H1 (cell line): Measurements from ENCODE around the gene INTU. TPM values are rescaled to one million over a fixed set of nuclear protein-coding genes. Genes with fewer than 3 reads are reported as not detected.

Experiments used
- CBX8 ChIP-seq: fragments of 300-800, 300-1000 bp; sonication (generic); IDR thresholded peaks from 2 replicates; pipeline ENCODE4 v1.7.1; 2016; ENCODE audit warnings: low read depth, low read length, borderline replicate concordance
- CEBPB ChIP-seq: IDR thresholded peaks from 2 replicates; pipeline ENCODE4 v1.6.1; 2012; ENCODE audit warnings: low read depth, low read length
- FOSL1 ChIP-seq: IDR thresholded peaks from 2 replicates; pipeline ENCODE4 v1.6.1; 2011; ENCODE audit warnings: mild to moderate bottlenecking, low read depth, low read length, moderate library complexity; ENCODE audit not compliant: insufficient read depth
- JUND ChIP-seq: IDR thresholded peaks from 2 replicates; pipeline ENCODE4 v1.6.1; 2011; ENCODE audit warnings: mild to moderate bottlenecking, improper control_type of control experiment, low read length
- KDM1A ChIP-seq: fragments of 200-600, 300-600 bp; sonication (generic); IDR thresholded peaks from 2 replicates; pipeline ENCODE4 v1.7.1; 2016; ENCODE audit warnings: mild to moderate bottlenecking, low read length, borderline replicate concordance
- KDM4A ChIP-seq: IDR thresholded peaks from one replicate; pipeline ENCODE4 v1.7.1; 2012; ENCODE audit warnings: low read depth, mild to moderate bottlenecking, moderate library complexity, low read length, inconsistent platforms; ENCODE audit not compliant: severe bottlenecking
- MAFK ChIP-seq: IDR thresholded peaks from 2 replicates; pipeline ENCODE4 v1.6.1; 2012; ENCODE audit warnings: low read depth, mild to moderate bottlenecking, improper control_type of control experiment, low read length
- SIX5 ChIP-seq: IDR thresholded peaks from 2 replicates; pipeline ENCODE4 v1.6.1; 2011; ENCODE audit warnings: mild to moderate bottlenecking, low read depth, low read length
- ZNF274 ChIP-seq: IDR thresholded peaks from 2 replicates; pipeline ENCODE4 v1.7.0; 2012; ENCODE audit warnings: low read length, borderline replicate concordance; ENCODE audit errors: extremely low read depth
- polyA plus RNA-seq, 7 experiments: library from polyadenylated mRNA; depleted of rRNA in 3 of 7; stranded (reverse) in 5 of 7; unstranded in 2 of 7; fragments of >200 nt in 5 of 7; fragments of 200-250 nt in 2 of 7; gene quantifications; 1 replicate in 5 of 7; 2 replicates in 1 of 7; 4 replicates in 1 of 7; pipeline versions ENCODE4 v1.2.1 to v1.2.3, GENCODE V29; 2011 to 2013; ENCODE audit warnings: missing spikeins in 2 of 7, mixed read lengths in 2 of 7
- total RNA-seq: library from RNA; stranded (reverse); fragmentation: NEBNext Ultra II Directional; extraction: Animal tissue kit (Norgen Biotek cat#: 25700); gene quantifications from 2 replicates; pipeline ENCODE4 v1.2.1, GENCODE V29; 2021
- TF ChIP-seq, protein P1 (sequence below): fragments of 300-600 bp; sonication (generic); IDR thresholded peaks from 2 replicates; pipeline ENCODE4 v1.7.1; 2012; ENCODE audit warnings: low read length, moderate library complexity, mild to moderate bottlenecking, inconsistent platforms; ENCODE audit not compliant: insufficient replicate concordance
- TF ChIP-seq, protein P2 (sequence below): IDR thresholded peaks from 2 replicates; pipeline ENCODE4 v1.6.1; 2011; ENCODE audit warnings: low read length, improper control_type of control experiment

INTU gene
- total and polyA plus RNA-seq, 2 of the 8 experiments (the other 6 are each of a cell fraction or from before 2014, with no cell fraction given): 6.0 to 15.1 TPM

DNA sequence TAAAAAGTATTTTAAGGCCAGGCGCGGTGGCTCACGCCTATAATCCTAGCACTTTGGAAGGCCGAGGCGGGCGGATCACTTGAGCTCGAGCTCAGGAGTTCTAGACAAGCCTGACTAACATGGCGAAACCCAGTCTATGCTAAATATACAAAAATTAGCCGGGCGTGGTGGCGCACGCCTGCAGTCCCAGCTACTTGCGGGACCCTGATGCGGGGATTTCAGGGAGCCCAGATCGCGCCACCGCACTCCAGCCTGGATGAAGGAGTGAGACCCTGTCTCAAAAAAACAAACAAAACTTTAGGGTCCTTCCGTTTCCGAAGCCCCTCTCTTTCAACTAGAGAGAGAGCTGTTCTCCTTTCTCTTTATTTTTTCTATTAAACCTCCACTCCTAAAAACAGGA is 98.6 kb downstream of the INTU start (continued):
- TF ChIP-seq, protein P1, sequence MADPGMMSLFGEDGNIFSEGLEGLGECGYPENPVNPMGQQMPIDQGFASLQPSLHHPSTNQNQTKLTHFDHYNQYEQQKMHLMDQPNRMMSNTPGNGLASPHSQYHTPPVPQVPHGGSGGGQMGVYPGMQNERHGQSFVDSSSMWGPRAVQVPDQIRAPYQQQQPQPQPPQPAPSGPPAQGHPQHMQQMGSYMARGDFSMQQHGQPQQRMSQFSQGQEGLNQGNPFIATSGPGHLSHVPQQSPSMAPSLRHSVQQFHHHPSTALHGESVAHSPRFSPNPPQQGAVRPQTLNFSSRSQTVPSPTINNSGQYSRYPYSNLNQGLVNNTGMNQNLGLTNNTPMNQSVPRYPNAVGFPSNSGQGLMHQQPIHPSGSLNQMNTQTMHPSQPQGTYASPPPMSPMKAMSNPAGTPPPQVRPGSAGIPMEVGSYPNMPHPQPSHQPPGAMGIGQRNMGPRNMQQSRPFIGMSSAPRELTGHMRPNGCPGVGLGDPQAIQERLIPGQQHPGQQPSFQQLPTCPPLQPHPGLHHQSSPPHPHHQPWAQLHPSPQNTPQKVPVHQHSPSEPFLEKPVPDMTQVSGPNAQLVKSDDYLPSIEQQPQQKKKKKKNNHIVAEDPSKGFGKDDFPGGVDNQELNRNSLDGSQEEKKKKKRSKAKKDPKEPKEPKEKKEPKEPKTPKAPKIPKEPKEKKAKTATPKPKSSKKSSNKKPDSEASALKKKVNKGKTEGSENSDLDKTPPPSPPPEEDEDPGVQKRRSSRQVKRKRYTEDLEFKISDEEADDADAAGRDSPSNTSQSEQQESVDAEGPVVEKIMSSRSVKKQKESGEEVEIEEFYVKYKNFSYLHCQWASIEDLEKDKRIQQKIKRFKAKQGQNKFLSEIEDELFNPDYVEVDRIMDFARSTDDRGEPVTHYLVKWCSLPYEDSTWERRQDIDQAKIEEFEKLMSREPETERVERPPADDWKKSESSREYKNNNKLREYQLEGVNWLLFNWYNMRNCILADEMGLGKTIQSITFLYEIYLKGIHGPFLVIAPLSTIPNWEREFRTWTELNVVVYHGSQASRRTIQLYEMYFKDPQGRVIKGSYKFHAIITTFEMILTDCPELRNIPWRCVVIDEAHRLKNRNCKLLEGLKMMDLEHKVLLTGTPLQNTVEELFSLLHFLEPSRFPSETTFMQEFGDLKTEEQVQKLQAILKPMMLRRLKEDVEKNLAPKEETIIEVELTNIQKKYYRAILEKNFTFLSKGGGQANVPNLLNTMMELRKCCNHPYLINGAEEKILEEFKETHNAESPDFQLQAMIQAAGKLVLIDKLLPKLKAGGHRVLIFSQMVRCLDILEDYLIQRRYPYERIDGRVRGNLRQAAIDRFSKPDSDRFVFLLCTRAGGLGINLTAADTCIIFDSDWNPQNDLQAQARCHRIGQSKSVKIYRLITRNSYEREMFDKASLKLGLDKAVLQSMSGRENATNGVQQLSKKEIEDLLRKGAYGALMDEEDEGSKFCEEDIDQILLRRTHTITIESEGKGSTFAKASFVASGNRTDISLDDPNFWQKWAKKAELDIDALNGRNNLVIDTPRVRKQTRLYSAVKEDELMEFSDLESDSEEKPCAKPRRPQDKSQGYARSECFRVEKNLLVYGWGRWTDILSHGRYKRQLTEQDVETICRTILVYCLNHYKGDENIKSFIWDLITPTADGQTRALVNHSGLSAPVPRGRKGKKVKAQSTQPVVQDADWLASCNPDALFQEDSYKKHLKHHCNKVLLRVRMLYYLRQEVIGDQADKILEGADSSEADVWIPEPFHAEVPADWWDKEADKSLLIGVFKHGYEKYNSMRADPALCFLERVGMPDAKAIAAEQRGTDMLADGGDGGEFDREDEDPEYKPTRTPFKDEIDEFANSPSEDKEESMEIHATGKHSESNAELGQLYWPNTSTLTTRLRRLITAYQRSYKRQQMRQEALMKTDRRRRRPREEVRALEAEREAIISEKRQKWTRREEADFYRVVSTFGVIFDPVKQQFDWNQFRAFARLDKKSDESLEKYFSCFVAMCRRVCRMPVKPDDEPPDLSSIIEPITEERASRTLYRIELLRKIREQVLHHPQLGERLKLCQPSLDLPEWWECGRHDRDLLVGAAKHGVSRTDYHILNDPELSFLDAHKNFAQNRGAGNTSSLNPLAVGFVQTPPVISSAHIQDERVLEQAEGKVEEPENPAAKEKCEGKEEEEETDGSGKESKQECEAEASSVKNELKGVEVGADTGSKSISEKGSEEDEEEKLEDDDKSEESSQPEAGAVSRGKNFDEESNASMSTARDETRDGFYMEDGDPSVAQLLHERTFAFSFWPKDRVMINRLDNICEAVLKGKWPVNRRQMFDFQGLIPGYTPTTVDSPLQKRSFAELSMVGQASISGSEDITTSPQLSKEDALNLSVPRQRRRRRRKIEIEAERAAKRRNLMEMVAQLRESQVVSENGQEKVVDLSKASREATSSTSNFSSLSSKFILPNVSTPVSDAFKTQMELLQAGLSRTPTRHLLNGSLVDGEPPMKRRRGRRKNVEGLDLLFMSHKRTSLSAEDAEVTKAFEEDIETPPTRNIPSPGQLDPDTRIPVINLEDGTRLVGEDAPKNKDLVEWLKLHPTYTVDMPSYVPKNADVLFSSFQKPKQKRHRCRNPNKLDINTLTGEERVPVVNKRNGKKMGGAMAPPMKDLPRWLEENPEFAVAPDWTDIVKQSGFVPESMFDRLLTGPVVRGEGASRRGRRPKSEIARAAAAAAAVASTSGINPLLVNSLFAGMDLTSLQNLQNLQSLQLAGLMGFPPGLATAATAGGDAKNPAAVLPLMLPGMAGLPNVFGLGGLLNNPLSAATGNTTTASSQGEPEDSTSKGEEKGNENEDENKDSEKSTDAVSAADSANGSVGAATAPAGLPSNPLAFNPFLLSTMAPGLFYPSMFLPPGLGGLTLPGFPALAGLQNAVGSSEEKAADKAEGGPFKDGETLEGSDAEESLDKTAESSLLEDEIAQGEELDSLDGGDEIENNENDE: no peak
- no peak for TF ChIP-seq CEBPB
- no peak for TF ChIP-seq FOSL1
- TF ChIP-seq, protein P2, sequence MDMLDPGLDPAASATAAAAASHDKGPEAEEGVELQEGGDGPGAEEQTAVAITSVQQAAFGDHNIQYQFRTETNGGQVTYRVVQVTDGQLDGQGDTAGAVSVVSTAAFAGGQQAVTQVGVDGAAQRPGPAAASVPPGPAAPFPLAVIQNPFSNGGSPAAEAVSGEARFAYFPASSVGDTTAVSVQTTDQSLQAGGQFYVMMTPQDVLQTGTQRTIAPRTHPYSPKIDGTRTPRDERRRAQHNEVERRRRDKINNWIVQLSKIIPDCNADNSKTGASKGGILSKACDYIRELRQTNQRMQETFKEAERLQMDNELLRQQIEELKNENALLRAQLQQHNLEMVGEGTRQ: no peak
- TF ChIP-seq KDM4A: no peak
- TF ChIP-seq JUND: no peak
- no peak for TF ChIP-seq SIX5
- no peak for TF ChIP-seq KDM1A
- TF ChIP-seq CBX8: no peak
- no peak for TF ChIP-seq ZNF274
- TF ChIP-seq MAFK: no peak
